HepG2 (cell line): Measurements from ENCODE around the gene MAN2A2. TPM values are rescaled to one million over a fixed set of nuclear protein-coding genes. Genes with fewer than 3 reads are reported as not detected.

Experiments
- CERS6 ChIP-seq: sonication (generic); formaldehyde crosslinking; IDR thresholded peaks from 2 replicates; pipeline ENCODE4 v1.5.0; 2020; ENCODE audit warnings: missing genetic modification reagents
- CREM ChIP-seq, 2 experiments: sonication (generic) in 1 of 2; formaldehyde crosslinking in 1 of 2; IDR thresholded peaks; 2 replicates each; pipeline versions ENCODE4 v1.4.0 to v1.6.1; 2016 to 2020; ENCODE audit warnings: antibody characterized with exemption in 1 of 2, mild to moderate bottlenecking in 1 of 2, missing genetic modification reagents in 1 of 2
- E2F1 ChIP-seq: sonication (generic); formaldehyde crosslinking; IDR thresholded peaks from 2 replicates; pipeline ENCODE4 v1.5.0; 2020; ENCODE audit warnings: missing genetic modification reagents
- JARID2 ChIP-seq: sonication (generic); formaldehyde crosslinking; IDR thresholded peaks from 2 replicates; pipeline ENCODE4 v1.8.1; 2023; ENCODE audit warnings: missing genetic modification reagents, inconsistent platforms; ENCODE audit not compliant: insufficient replicate concordance
- NKX3-1 ChIP-seq: sonication (generic); formaldehyde crosslinking; IDR thresholded peaks from 2 replicates; pipeline ENCODE4 v1.5.0; 2020; ENCODE audit warnings: missing genetic modification reagents
- ZBTB49 ChIP-seq: sonication (generic); formaldehyde crosslinking; IDR thresholded peaks from 2 replicates; pipeline ENCODE4 v1.4.0; 2020; ENCODE audit warnings: missing genetic modification reagents, borderline replicate concordance
- ZUFSP ChIP-seq: sonication (generic); formaldehyde crosslinking; IDR thresholded peaks from 2 replicates; pipeline ENCODE4 v1.9.0; 2021; ENCODE audit warnings: missing genetic modification reagents, mild to moderate bottlenecking, borderline replicate concordance
- polyA plus RNA-seq, 8 experiments: library from polyadenylated mRNA; depleted of rRNA in 3 of 8; stranded (reverse) in 7 of 8; unstranded in 1 of 8; fragments of >200 nt; fragmentation: Illumina TruSeq in 4 of 8; extraction: Trizol in 4 of 8; gene quantifications; 2 replicates each; pipeline versions ENCODE4 v1.2.1 to v1.2.3, GENCODE V29; 2011 to 2016; ENCODE audit warnings: low read depth in 4 of 8, missing spikeins in 1 of 8, mixed read lengths in 1 of 8; ENCODE audit not compliant: insufficient read depth in 1 of 8
- total RNA-seq, 5 experiments: library from RNA; depleted of rRNA; stranded (reverse); fragments of >200 nt; fragmentation: Illumina TruSeq; extraction: Trizol; gene quantifications; 2 replicates each; pipeline ENCODE4 v1.2.3, GENCODE V29; 2016; ENCODE audit warnings: low read depth in 1 of 5

The MAN2A2 gene
- total and polyA plus RNA-seq, 2 of the 13 experiments (the other 11 are each of a cell fraction or from before 2014, with no cell fraction given), result 17.5 to 51.5 TPM

DNA sequence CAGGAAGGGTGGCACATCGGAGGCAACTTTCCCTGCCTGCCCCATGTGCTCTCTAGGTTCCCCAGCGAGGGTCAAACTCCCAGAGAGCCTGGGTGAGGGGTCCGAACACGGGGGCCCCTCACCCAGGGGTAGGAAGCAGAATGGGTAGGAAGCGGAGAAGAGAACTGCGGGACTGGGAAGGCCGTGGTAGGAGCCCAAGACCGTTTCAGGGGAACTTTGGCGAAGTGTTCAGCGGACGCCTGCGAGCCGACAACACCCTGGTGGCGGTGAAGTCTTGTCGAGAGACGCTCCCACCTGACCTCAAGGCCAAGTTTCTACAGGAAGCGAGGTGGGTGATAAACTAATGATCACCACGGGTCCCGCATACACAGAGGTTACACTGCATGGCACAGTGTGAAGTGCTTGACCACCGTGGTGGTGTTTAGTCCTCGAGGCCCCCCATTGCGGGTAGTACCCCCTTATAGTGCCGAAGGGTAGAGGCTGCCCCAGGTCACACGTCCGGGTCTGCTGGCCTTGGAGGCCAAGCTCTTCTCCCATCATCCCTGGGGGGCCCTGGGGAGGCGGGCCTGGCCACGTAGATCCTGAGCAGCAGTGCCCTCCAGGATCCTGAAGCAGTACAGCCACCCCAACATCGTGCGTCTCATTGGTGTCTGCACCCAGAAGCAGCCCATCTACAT, 10.5 kb upstream of the MAN2A2 start (continued):
- TF ChIP-seq CERS6 (no peak), JARID2 (CRISPR knock-in tag) (no peak), E2F1 (CRISPR knock-in tag) (no peak), ZBTB49 (CRISPR knock-in tag) (no peak), CREM (IDR thresholded peaks at IDR 0.05) (no peak), CREM (CRISPR knock-in tag; IDR thresholded peaks at IDR 0.05) (no peak), ZUFSP (CRISPR knock-in tag) (no peak), NKX3-1 (CRISPR knock-in tag) (no peak)
- TF ChIP-seq, all 625 proteins: peak for 0
